HepG2 (cell line): ENCODE data around the gene RBBP5.

Experiments used
- BRCA1 ChIP-seq: sonication (generic); formaldehyde crosslinking; IDR thresholded peaks from 2 replicates; pipeline ENCODE4 v1.4.0; 2020; ENCODE audit warnings: missing genetic modification reagents
- CREB1 ChIP-seq, 2 experiments: fragments of 450-650 bp in 1 of 2; IDR thresholded peaks; 2 replicates each; pipeline ENCODE4 v1.6.1; 2016 to 2017; ENCODE audit warnings: control low read depth in 1 of 2, mild to moderate bottlenecking in 1 of 2, missing compliant biosample characterization in 1 of 2, missing genetic modification characterization in 1 of 2
- ETV5 ChIP-seq: IDR thresholded peaks from 2 replicates; pipeline ENCODE4 v1.6.1; 2018; ENCODE audit warnings: missing biosample characterization, missing genetic modification reagents, inconsistent platforms, borderline replicate concordance
- KAT8 ChIP-seq: IDR thresholded peaks from 2 replicates; pipeline ENCODE4 v1.6.1; 2016; ENCODE audit warnings: missing genetic modification reagents, missing compliant biosample characterization
- RBM22 ChIP-seq: fragments of 200-400 bp; formaldehyde crosslinking; optimal IDR thresholded peaks from 2 replicates; pipeline ENCODE3; 2017; ENCODE audit warnings: mild to moderate bottlenecking, low read length, moderate library complexity
- ZNF251 ChIP-seq: sonication (generic); formaldehyde crosslinking; IDR thresholded peaks from 2 replicates; pipeline ENCODE4 v1.9.0; 2021; ENCODE audit warnings: mild to moderate bottlenecking, missing genetic modification reagents
- ZNF558 ChIP-seq: sonication (generic); formaldehyde crosslinking; IDR thresholded peaks from 2 replicates; pipeline ENCODE4 v1.9.0; 2022; ENCODE audit warnings: mild to moderate bottlenecking, missing genetic modification reagents, borderline replicate concordance
- TF ChIP-seq, protein P1 (sequence below): sonication (generic); formaldehyde crosslinking; IDR thresholded peaks from 2 replicates; pipeline ENCODE4 v1.4.0; 2020; ENCODE audit warnings: missing genetic modification reagents, mild to moderate bottlenecking, borderline replicate concordance
- TF ChIP-seq, protein P2 (sequence below): IDR thresholded peaks from 2 replicates; pipeline ENCODE4 v1.6.1; 2016; ENCODE audit warnings: missing biosample characterization, missing genetic modification reagents, low read depth
- TF ChIP-seq, protein P3 (sequence below): sonication (generic); formaldehyde crosslinking; IDR thresholded peaks from 2 replicates; pipeline ENCODE4 v1.4.0; 2020; ENCODE audit warnings: missing genetic modification reagents
- TF ChIP-seq, protein P4 (sequence below): sonication (generic); formaldehyde crosslinking; IDR thresholded peaks from 2 replicates; pipeline ENCODE4 v1.9.0; 2021; ENCODE audit warnings: missing genetic modification reagents, borderline replicate concordance

DNA sequence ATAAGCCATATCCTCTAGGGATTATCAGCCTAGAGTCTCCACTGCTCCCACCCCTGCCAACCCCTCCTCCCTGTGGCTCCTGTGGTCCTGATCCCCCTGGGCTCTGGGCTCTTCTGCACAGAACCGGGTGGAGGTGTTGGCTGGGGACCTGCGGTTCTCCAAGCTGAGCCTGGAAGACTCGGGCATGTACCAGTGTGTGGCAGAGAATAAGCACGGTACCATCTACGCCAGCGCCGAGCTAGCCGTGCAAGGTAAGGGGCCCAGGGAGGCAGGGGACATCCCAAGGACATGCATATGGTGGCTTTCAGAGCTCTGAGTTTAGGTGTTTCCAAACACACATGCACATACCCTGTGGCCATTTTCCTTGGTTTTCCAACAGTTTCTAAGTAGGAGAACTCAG is 59.5 kb downstream of the RBBP5 start:
- TF ChIP-seq ZNF558 (no peak), RBM22 (no peak), CREB1 (IDR thresholded peaks at IDR 0.05) (no peak), CREB1 (CRISPR knock-in tag; IDR thresholded peaks at IDR 0.05) (no peak), BRCA1 (CRISPR knock-in tag) (no peak), ZNF251 (no peak), KAT8 (CRISPR knock-in tag) (no peak), ETV5 (no peak)
- TF ChIP-seq, protein P1, sequence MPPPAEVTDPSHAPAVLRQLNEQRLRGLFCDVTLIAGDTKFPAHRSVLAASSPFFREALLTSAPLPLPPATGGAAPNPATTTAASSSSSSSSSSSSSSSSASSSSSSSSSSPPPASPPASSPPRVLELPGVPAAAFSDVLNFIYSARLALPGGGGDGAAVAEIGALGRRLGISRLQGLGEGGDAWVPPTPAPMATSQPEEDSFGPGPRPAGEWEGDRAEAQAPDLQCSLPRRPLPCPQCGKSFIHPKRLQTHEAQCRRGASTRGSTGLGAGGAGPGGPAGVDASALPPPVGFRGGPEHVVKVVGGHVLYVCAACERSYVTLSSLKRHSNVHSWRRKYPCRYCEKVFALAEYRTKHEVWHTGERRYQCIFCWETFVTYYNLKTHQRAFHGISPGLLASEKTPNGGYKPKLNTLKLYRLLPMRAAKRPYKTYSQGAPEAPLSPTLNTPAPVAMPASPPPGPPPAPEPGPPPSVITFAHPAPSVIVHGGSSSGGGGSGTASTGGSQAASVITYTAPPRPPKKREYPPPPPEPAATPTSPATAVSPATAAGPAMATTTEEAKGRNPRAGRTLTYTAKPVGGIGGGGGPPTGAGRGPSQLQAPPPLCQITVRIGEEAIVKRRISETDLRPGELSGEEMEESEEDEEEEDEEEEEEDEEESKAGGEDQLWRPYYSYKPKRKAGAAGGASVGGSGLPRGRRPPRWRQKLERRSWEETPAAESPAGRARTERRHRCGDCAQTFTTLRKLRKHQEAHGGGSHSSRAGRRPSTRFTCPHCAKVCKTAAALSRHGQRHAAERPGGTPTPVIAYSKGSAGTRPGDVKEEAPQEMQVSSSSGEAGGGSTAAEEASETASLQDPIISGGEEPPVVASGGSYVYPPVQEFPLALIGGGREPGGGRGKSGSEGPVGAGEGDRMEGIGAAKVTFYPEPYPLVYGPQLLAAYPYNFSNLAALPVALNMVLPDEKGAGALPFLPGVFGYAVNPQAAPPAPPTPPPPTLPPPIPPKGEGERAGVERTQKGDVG (CRISPR knock-in tag): no peak
- TF ChIP-seq, protein P2, sequence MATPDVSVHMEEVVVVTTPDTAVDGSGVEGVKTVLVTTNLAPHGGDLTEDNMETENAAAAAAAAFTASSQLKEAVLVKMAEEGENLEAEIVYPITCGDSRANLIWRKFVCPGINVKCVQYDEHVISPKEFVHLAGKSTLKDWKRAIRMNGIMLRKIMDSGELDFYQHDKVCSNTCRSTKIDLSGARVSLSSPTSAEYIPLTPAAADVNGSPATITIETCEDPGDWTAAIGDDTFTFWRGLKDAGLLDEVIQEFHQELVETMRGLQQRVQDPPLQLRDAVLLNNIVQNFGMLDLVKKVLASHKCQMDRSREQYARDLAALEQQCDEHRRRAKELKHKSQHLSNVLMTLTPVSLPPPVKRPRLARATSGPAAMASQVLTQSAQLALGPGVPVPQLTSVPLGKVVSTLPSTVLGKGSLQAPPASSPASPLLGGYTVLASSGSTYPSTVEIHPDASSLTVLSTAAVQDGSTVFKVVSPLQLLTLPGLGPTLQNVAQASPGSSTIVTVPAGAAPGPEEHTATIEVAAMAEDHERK (CRISPR knock-in tag): no peak
- TF ChIP-seq, protein P3, sequence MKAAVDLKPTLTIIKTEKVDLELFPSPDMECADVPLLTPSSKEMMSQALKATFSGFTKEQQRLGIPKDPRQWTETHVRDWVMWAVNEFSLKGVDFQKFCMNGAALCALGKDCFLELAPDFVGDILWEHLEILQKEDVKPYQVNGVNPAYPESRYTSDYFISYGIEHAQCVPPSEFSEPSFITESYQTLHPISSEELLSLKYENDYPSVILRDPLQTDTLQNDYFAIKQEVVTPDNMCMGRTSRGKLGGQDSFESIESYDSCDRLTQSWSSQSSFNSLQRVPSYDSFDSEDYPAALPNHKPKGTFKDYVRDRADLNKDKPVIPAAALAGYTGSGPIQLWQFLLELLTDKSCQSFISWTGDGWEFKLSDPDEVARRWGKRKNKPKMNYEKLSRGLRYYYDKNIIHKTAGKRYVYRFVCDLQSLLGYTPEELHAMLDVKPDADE (CRISPR knock-in tag): no peak
- TF ChIP-seq, protein P4, sequence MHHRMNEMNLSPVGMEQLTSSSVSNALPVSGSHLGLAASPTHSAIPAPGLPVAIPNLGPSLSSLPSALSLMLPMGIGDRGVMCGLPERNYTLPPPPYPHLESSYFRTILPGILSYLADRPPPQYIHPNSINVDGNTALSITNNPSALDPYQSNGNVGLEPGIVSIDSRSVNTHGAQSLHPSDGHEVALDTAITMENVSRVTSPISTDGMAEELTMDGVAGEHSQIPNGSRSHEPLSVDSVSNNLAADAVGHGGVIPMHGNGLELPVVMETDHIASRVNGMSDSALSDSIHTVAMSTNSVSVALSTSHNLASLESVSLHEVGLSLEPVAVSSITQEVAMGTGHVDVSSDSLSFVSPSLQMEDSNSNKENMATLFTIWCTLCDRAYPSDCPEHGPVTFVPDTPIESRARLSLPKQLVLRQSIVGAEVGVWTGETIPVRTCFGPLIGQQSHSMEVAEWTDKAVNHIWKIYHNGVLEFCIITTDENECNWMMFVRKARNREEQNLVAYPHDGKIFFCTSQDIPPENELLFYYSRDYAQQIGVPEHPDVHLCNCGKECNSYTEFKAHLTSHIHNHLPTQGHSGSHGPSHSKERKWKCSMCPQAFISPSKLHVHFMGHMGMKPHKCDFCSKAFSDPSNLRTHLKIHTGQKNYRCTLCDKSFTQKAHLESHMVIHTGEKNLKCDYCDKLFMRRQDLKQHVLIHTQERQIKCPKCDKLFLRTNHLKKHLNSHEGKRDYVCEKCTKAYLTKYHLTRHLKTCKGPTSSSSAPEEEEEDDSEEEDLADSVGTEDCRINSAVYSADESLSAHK (CRISPR knock-in tag): no peak
